T1000 (cell line): Measurements from ENCODE around the gene SLC12A9.
"Not testable (repeated sequence)": the region's sequence is repeated elsewhere in the genome, so short reads cannot be mapped to it uniquely, and the experiment has no call there.

Experiments used
- DNase-seq: peaks from one replicate; lab custom pipeline; 2025; ENCODE audit warnings: mixed read lengths; lab: John Stamatoyannopoulos, UW

The SLC12A9 gene, protein sequence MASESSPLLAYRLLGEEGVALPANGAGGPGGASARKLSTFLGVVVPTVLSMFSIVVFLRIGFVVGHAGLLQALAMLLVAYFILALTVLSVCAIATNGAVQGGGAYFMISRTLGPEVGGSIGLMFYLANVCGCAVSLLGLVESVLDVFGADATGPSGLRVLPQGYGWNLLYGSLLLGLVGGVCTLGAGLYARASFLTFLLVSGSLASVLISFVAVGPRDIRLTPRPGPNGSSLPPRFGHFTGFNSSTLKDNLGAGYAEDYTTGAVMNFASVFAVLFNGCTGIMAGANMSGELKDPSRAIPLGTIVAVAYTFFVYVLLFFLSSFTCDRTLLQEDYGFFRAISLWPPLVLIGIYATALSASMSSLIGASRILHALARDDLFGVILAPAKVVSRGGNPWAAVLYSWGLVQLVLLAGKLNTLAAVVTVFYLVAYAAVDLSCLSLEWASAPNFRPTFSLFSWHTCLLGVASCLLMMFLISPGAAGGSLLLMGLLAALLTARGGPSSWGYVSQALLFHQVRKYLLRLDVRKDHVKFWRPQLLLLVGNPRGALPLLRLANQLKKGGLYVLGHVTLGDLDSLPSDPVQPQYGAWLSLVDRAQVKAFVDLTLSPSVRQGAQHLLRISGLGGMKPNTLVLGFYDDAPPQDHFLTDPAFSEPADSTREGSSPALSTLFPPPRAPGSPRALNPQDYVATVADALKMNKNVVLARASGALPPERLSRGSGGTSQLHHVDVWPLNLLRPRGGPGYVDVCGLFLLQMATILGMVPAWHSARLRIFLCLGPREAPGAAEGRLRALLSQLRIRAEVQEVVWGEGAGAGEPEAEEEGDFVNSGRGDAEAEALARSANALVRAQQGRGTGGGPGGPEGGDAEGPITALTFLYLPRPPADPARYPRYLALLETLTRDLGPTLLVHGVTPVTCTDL

DNA sequence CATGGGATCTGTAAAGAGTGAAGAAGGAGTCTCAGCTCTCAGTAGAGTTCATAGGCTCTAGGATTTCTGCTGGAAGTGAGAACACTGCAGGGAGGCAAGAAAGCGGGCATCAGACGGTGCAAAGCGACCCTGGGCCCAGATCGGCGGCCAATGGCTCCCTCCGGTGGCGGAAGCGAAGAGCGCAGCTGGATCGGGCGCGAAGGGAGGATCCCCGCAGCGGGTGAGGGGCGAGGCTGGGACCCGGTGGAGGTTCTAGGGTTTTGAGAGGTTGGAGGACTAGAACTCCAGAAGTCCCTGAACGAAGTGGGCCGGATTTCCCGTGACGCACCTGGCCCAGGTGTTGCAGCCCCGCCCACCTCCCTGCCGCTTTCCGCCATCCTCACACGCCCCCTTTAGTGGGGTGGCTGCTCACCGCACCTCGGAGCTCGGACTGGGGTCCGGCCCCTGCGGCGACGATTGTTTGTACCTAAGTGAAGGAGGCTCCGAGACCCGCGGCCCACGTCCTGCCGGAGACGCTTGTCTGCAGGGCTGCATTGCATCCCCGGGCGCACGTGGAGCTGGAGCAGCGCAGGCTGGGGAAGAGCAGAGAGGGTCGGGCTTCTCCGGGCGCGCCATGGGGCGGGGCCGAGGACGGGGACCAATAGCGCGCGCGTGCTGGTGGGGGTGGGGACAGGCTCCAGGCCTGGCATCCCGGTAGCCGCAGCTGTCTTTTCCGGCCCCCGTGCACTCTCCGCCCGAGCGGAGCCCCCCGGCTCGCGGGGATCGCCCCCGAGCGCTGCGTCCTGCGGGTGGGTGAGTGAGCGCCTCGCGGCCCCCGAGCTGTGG lies at the start of gene SLC12A9:
TSS of gene SLC12A9 (plus strand) at position 666 of the 825 bp plus-strand sequence. CDS start 1,485 bp downstream, outside the sequence.
- peak; percentile 60 for DNase-seq

DNA sequence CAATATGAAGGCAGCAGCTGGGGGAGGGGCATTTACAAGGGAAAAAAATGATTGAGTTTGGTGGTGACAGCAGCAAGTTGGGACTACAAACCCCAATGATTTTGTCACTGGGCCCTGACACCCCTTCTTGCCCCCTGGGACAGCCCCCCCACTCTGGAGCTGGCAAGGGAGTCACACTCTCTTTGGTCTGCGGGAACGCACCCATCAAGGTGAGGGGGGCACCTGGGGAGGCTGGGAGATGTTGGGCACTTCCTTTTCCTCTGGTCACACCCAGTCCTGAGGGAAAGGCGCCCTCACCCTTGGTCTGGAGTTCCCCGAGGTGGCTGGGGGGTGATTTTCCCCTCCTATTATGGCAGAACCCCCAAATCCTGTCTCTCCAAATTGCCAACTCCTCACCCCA lies 49.6 kb upstream of the SLC12A9 start:
- DNase-seq = no peak

DNA sequence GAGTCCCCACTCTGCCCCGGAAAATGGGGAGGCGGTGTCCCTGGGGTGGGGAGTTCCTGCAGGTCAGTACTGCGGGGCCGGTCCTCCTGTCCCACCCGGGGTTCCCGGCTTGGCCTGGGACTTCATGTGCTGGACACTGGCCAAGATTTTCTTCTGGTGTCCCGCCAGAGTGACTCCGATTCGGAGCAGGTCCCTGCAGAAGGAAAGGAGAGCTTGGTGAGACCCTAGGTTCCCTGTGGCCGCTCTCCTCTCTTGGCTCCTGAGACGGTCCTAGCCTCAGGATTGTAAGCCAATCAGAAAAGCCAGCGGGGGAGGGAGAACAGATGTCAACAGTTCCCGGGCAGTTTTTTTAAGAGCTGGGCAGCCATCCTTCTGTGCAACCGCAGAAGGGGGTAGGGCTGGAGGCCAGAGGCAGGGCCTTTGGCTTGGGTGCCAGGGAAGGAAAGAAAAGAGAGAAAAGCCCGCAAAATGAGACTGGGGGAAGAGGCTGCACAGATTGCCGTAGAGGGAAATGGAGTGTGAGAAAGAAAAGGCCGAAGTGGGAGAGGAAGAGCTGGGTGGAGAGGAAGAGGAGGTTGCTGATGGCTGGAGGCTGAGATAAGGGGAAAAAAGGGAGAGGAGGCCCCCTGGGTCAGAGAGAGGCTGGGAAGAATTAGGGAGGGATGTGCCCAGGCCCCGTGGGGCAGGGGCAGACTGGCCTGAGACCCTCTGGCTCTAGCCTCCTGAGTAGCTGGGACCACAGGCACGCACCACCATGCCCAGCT lies 48.9 kb upstream of the SLC12A9 start:
- peak; percentile 24 for DNase-seq

DNA sequence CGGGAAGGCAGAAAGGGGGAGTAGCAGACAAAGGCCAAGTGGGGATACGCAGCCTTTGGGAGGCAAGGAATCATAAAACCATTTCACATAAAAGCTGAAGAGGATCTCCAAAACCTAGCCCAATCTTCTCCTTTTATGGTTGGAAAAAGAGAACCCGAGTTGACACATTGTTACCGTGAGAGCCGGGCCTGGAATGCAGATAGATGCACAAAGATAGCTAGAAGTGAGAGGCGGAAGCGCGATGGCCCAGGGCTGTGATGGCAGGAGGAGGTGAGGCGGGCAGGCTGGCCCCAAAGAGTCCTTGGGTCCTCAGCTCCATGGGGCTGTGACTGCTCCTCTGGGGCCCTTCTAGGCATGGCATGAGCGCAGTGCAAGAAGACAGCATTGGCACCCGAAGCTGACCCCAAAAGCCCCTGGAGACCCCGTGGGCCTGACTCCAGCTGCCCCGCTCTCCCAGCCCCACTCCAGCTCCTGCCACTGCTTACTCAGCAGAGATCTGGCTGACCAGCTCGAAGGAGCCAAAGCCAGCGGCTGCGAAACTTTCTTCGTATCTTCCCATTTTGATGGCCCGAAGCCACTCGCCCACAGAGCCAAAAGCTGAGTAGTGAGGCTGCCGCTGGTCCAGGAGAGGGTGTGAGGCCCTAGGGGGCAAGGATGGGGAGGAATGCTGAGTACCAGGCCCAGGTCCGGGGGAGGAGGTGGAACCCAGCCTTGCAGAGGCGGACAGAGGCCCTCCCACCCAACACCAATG lies 47.7 kb upstream of the SLC12A9 start:
- DNase-seq = no peak

DNA sequence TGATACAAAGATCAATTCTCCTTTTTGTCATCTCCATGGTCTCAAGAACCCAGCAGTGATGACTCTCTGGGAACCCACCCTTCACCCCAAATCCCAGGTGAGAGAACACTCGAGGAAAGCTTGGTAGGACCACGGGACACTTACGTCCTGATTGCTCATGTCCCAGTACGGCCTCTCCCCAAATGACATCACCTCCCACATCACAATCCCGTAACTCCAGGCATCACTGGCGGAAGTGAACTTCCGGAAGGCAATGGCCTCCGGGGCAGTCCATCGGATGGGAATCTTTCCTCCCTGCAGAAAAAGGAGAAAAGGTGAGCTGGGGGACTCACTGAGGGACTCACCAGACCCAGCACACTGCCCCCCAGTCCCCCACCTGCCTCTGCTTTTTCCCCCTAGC lies 46.2 kb upstream of the SLC12A9 start:
- DNase-seq = no peak

DNA sequence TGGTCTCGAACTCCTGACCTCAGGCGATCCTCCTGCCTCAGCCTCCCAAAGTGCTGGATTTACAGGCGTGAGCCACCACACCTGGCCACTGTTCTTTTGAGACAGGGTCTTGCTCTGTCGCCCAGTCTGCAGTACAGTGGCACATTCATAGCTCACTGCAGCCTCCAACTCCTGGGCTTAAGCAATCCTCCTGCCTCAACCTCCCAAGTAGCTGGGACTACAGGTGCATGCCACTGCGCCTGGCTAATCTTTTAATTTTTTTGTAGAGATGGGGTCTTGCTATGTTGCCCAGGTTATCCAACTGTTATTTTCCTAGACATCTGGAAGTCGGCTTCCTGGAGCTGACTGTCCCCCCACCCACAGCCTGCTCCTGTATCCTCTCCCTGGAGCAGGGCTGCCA lies 45.6 kb upstream of the SLC12A9 start:
- DNase-seq = not testable (repeated sequence)

DNA sequence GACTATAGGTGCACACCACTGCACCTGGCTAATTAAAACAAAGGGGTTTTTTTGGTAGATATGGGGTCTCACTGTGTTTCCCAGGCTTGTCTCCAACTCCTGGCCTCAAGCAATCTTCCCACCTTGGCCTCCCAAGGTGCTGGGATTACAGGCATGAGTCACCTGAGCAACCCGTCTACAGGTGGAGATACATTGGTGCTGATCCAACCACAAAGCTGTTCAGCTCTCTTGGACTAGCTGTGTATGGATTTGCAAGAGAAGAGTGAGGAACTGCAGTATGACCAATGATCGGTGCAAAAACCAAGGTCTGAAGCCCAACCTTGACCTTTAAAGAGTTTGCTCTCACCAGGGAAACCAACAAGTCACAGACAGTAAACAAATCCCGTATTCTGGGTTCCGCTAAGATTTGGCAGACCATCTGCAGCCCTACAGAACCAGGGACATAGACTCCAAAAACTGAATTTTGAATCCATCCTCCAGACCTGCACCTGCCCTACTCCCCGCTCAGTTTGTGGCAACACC lies 44.1 kb upstream of the SLC12A9 start:
- DNase-seq = no peak

DNA sequence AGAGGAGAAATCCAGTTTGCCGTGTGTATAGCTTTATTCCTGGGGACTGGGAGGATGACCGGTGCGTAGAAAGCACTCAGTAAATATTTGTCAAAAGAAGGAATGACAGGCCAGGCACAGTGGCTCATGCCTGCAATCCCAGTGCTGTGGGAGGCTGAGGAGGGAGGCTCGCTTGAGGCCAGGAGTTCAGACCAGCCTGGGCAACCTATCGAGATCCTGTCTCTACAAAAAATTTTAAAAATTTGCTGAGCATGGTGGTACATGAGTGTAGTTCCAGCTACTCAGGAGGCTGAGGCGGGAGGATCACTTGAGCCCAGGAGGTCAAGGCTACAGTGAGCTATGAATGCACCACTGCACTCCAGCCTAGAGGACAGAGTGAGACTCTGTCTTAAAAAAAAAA lies 41.0 kb upstream of the SLC12A9 start:
- no peak for DNase-seq

DNA sequence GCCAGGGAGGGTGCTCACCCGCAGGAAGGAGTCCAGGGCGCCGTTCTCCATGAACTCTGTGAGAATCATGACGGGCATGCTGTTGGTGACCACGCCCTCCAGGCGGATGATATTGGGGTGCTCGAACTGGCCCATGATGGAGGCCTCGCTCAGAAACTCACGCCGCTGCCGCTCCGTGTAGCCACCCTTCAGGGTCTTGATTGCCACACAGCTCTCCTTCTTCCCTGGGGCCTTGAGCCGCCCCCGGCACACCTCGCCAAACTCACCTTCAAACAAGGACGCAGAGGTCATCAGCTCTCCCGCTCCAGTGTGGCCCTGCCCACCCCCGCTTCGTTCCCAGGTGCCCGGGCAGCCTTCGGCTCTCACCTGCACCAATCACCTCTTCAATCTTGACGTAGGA lies 39.8 kb upstream of the SLC12A9 start:
- DNase-seq = no peak

DNA sequence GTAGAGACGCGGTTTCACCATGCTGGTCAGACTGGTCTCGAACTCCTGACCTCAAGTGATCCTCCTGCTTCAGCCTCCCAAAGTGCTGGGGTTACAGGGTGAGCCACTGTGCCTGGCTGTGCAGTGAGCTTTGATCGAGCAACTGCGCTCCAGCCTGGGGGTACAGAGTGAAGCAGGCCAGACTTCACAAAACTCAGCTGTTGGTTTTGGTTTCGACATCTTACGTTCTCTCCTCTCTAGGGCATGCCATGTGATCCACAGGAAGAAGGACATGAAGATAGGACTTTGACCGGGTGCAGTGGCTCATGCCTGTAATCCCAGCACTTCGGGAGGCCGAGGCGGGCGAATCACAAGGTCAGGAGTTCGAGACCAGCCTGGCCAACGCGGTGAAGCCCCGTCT lies 36.0 kb upstream of the SLC12A9 start:
- not testable (repeated sequence) for DNase-seq

DNA sequence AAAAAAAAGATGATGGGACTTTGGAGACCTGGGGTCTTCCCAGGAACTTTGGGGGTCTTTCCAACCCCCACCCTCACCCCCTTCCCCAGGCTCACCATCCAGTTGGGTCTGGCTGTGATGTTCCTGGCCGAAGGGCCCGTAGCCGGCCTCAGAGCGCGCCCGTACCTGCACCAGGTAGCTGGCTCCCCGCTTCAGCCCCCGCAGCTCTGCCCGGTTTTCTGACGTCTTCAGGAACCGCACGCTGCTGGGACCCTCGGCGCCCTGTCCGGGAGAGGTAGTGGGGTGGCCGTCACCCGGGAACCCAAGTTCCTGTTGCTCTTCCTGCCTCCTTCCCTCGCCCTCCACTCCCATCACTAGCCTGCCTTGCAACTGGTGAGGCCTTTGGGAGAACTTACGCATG lies 35.4 kb upstream of the SLC12A9 start:
- no peak for DNase-seq

DNA sequence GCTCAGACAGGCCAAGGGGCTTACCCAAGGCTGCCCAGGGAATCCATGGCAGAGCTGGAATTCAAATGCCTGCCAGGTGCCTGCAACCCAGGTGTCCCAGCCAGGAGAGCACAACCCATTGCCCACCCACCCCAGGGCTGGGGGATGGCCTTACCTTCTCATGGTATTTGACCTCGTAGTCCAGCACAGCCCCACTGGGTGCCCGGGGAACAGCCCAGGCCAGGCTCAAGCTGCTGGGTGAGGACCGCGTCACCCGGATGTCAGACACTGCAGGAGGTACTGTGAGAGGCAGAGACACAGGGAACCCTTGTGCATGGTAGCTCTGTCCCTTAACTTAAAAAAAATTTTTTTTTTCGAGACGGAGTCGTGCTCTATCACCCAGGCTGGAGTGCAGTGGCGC lies 34.1 kb upstream of the SLC12A9 start:
- no peak for DNase-seq

DNA sequence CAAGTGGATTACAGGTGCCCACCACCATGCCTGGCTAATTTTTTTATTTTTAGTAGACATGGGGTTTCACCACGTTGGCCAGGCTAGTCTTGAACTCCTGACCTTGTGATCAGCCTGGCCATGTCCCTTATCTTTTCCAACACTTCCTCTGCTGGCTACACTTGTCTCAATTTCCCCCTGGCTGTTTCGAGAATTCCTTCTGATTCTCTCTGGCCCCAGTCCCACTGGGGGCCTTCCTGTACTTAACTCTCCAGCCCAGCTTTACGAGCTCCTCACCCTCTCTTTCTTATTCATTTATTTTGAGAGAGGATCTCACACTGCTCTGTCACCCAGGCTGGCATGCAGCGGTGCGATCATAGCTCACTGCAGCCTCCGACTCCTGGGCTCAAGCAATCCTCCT lies 33.7 kb upstream of the SLC12A9 start:
- DNase-seq = no peak

DNA sequence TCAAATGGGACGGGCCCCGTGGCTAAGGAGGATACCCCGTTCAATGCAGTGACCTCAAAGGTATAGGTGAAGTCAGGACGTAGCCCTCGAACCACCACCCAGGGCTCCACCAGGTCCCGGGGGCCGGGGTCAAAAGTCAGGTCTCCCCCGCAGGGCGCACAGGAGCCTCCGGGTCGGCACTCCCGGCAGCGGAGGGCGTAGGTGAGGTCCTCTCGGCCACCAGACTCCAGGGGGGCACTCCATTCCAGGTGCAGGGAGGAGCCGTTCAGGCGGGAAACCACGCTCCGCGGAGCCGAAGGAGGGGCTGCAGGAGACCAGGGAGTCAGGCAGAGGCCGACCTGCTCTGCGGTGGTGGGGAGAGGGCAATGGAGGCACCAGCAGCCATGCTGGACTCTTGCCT lies 32.9 kb upstream of the SLC12A9 start:
- no peak for DNase-seq

DNA sequence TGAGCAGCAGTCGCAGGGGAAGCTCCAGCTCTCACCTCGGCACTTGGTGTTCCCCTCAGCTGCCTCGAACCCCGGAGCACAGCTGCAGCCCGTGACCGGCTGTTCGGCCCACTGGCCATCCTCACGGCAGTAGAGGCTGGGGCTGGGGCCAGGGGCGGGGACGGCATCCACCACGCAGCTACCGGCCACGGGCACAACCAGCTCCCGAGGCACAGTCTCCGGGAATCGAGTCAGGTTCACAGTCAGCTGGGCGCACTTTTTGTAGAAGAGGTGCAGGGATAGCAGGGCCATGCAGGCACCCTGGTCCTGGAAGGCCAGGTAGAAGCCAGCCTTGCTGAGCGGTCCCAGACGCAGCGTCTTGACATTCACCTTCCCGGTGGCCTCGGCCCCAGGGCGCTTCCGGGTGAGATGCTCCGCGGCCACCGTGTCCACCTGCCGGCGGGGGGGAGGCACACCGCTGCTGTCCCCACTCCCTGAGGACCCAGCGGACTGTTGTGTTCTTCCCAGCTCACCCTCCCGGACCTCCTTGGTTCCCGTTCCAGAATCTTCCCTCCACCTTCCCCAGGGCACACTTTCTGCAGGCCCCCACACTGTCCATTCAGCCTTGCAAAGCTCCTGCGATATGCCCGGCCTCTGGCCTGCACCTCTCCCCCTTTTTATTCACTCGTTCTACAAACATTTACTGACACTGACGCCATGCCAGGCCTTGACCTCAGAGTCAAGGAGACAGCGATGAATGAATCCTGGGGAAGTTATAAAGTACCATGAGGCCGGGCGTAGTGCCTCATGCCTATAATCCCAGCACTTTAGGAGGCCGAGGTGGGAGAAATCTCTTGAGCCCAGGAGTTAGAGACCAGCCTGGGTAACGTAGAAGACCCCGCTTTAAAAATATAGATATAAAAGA lies 30.0 kb upstream of the SLC12A9 start:
- no peak for DNase-seq

DNA sequence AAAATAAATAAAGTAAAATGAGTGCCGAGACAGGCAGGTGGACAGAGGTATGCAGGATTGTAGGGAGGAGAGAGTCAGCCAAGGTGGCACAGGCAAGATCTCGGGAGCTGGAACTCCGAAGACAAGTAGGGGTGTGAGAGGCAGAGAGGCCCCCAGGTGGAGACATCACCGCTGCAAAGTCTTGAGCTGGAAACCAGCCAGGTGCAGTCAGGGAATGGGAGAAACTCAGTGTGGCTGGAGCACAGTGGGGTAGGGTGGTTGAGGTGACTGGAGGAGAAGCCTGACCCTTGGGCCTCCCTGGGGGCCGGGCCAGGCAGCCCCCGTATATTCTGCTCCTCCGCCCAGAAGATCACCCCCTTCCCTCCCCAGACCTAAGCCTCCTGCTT lies 29.4 kb upstream of the SLC12A9 start:
- DNase-seq = no peak

DNA sequence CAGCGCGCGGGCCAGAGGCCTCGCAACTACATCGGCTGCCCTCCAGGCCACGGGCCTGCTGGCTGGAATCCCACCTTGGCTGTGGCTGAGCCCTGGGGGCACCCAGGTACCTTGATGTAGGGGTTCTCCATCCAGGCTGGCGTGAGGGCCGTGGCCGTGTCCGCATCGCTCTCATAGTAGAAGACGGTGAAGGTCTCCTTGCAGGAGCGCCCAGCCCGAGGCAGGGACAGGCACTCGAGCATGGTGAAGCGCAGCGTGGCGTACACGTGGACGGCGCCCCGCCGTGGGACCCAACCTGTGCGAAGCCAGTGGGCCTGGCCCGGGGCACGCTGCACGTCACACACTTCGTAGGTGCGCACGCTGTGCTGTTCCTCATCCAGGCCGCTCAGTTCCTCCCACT lies 29.0 kb upstream of the SLC12A9 start:
- DNase-seq = no peak

DNA sequence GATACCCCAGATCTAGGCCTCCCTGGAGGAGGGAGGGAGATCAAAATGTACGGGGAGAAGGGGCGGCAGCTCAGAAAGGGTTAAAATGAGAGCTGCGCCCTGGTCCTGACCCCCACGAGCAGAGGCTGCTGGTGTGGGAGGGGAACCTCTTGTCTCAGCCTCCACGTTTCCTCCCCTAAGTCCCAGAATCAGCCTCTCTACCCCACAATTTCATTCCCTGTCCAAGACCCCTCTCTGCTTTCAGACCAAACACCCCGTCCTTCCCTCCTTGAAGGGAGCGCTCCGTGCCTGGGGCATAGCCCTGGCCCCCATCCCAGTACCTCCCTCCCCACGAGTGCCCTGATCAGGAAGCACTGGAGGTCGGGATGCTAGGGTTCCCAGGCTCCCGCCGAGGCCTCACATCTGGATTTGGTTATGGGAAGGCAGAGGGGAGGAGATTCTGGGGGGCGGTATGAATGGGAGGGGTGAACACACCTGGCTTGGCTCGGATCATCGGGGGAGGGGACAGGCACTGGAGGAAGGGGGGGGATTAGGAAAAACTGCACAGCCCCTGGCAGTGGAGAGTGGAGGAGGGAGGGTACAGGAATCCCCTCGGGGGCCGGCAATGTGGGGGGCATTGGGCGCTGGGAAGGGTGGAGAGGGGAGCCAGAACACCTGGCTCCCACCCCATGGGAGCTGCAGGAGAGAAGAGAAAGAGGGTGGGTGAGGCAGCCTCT lies 27.9 kb upstream of the SLC12A9 start:
- no peak for DNase-seq

DNA sequence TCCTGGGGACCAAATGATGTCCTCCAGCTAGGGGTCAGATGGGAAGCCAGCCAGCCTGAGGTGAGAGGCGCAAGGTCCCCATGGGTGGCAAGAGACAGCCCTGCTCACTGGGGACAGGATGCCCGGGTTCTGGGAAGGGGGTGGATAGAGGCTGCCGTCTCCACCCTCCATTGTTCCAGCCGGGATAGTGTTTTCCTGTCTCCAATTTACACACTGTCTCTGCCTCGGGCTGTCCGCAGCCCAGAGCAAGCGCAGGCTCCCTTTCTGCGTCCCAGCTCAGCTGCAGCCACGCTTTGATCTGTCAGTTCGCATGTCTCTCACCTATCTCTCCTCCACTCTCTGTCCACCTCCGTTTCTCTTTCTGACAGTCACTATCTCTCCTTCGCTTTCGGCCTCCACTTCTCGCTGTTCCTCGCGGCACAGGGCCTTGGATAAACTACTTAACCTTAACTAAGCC lies 27.3 kb upstream of the SLC12A9 start:
- no peak for DNase-seq
